GM23338 (cell line): ENCODE measurements around the gene SSU72. TPM values are rescaled to one million over a fixed set of nuclear protein-coding genes. Genes with fewer than 3 reads are reported as not detected.

Source experiments
- ATAC-seq: fragments of 200-7000 bp; cut with Tn5 transposase; 3 replicates; pipeline ENCODE4 v1.9.1; 2020
- DNase-seq: peaks from one replicate; pipeline ENCODE4 v3.0.0-alpha.2; 2015; ENCODE audit warnings: low spot score
- H2AFZ ChIP-seq: fragments of 200-600 bp; sonication (generic); 2 replicates; pipeline ENCODE4 v1.8.0; 2016; ENCODE audit warnings: antibody characterized with exemption, mild to moderate bottlenecking, moderate library complexity
- H3F3A ChIP-seq: fragments of 200-600 bp; sonication (generic); replicated peaks from 2 replicates; pipeline ENCODE4 v1.8.0; 2017; ENCODE audit warnings: antibody characterized with exemption, mixed run types, low read depth
- H3K27ac ChIP-seq: fragments of 200-600 bp; sonication (generic); 2 replicates; pipeline ENCODE4 v1.6.1; 2016; ENCODE audit warnings: low read depth
- H3K27me3 ChIP-seq: fragments of 200-600 bp; sonication (generic); 2 replicates; pipeline ENCODE4 v1.8.0; 2016; ENCODE audit warnings: mild to moderate bottlenecking, mixed run types, moderate library complexity; ENCODE audit not compliant: insufficient read depth
- H3K36me3 ChIP-seq: fragments of 200-600 bp; sonication (generic); 2 replicates; pipeline ENCODE4 v1.8.0; 2016; ENCODE audit warnings: mild to moderate bottlenecking; ENCODE audit not compliant: insufficient read depth
- H3K4me1 ChIP-seq: fragments of 200-600 bp; sonication (generic); 2 replicates; pipeline ENCODE4 v1.8.0; 2016; ENCODE audit warnings: mild to moderate bottlenecking, moderate library complexity; ENCODE audit not compliant: insufficient read depth
- H3K4me2 ChIP-seq: fragments of 200-600 bp; sonication (generic); 2 replicates; pipeline ENCODE4 v1.7.1; 2017; ENCODE audit warnings: mixed run types
- H3K4me3 ChIP-seq: fragments of 200-600 bp; sonication (generic); 2 replicates; pipeline ENCODE4 v1.6.1; 2016; ENCODE audit warnings: mixed run types
- H3K79me2 ChIP-seq: fragments of 200-600 bp; sonication (generic); replicated peaks from 2 replicates; pipeline ENCODE4 v1.8.0; 2017; ENCODE audit warnings: mild to moderate bottlenecking; ENCODE audit not compliant: insufficient read depth
- H3K9me2 ChIP-seq: fragments of 200-600 bp; sonication (generic); 2 replicates; pipeline ENCODE4 v1.8.0; 2017; ENCODE audit not compliant: insufficient read depth
- H4K20me1 ChIP-seq: fragments of 200-600 bp; sonication (generic); replicated peaks from 2 replicates; pipeline ENCODE4 v1.8.0; 2017; ENCODE audit warnings: mild to moderate bottlenecking; ENCODE audit not compliant: insufficient read depth
- H3K27ac Mint-ChIP-seq: 2 replicates; pipeline ENCODE4 v1.8.0; 2020; ENCODE audit warnings: inconsistent platforms, mild to moderate bottlenecking, moderate library complexity, mixed read lengths
- H3K27me3 Mint-ChIP-seq: 3 replicates; pipeline ENCODE4 v1.8.0; 2022; ENCODE audit warnings: low read depth, mild to moderate bottlenecking, moderate library complexity, mixed read lengths, inconsistent platforms; ENCODE audit not compliant: insufficient read depth, poor library complexity
- H3K36me3 Mint-ChIP-seq: 3 replicates; pipeline ENCODE4 v1.8.0; 2021; ENCODE audit warnings: low read depth, mild to moderate bottlenecking, inconsistent platforms, moderate library complexity, mixed read lengths
- H3K4me1 Mint-ChIP-seq: 3 replicates; pipeline ENCODE4 v1.8.0; 2020; ENCODE audit warnings: mild to moderate bottlenecking, inconsistent platforms, mixed read lengths
- H3K4me3 Mint-ChIP-seq: 3 replicates; pipeline ENCODE4 v1.8.0; 2021; ENCODE audit warnings: moderate library complexity, mild to moderate bottlenecking, inconsistent platforms, mixed read lengths
- H3K9me3 Mint-ChIP-seq: 3 replicates; pipeline ENCODE4 v1.8.0; 2020; ENCODE audit warnings: moderate library complexity, mild to moderate bottlenecking, inconsistent platforms, mixed read lengths
- CTCF ChIP-seq, 2 experiments: fragments of 200-600 bp in 1 of 2; sonication (generic) in 1 of 2; conservative IDR thresholded peaks; 2 replicates each; pipeline versions ENCODE4 v1.5.1 to v1.6.1; 2016 to 2017; ENCODE audit warnings: antibody characterized with exemption in 2 of 2, low read depth in 2 of 2, mild to moderate bottlenecking in 2 of 2, moderate library complexity in 1 of 2
- EZH2phosphoT487 ChIP-seq: fragments of 200-600 bp; sonication (generic); IDR thresholded peaks from one replicate; pipeline ENCODE4 v1.8.1; 2018; ENCODE audit warnings: antibody characterized with exemption; ENCODE audit not compliant: unreplicated experiment
- JUNB ChIP-seq: IDR thresholded peaks from one replicate; pipeline ENCODE4 v1.6.1; 2016; ENCODE audit warnings: antibody characterized with exemption; ENCODE audit not compliant: unreplicated experiment
- POLR2AphosphoS5 ChIP-seq: IDR thresholded peaks from 2 replicates; pipeline ENCODE4 v1.6.1; 2016; ENCODE audit warnings: antibody characterized with exemption, low read depth
- REST ChIP-seq: IDR thresholded peaks from one replicate; pipeline ENCODE4 v1.6.1; 2018; ENCODE audit warnings: antibody characterized with exemption; ENCODE audit not compliant: unreplicated experiment
- STAT1 ChIP-seq: IDR thresholded peaks from one replicate; pipeline ENCODE4 v1.6.1; 2016; ENCODE audit warnings: antibody characterized with exemption; ENCODE audit not compliant: unreplicated experiment
- ZNF114 ChIP-seq: fragments of 250-450 bp; sonication (Bioruptor Pico); IDR thresholded peaks from 2 replicates; pipeline ENCODE4 v1.5.0; 2020; ENCODE audit warnings: mild to moderate bottlenecking, moderate library complexity
- ZNF462 ChIP-seq: fragments of 250-450 bp; sonication (Bioruptor Pico); IDR thresholded peaks from 2 replicates; pipeline ENCODE4 v1.5.0; 2020; ENCODE audit warnings: mild to moderate bottlenecking, moderate library complexity
- polyA plus RNA-seq: library from polyadenylated mRNA; unstranded; fragments of >200 nt; fragmentation: Nextera tagmentation; extraction: Ambion mirVana; gene quantifications from 2 replicates; pipeline ENCODE4 v1.2.1, GENCODE V29; 2016
- total RNA-seq: library from RNA; depleted of rRNA; stranded (reverse); fragments of >200 nt; shearing (Covaris generic); gene quantifications from 2 replicates; pipeline ENCODE4 v1.2.3, GENCODE V29; 2014

The SSU72 gene
- total and polyA plus RNA-seq, 2 experiments from 2014 or later, result 148 to 248 TPM

GRCh38 chr1:1604374-1605033 lies 29.8 kb upstream of the SSU72 start (continued):
- TF ChIP-seq ZNF462 (CRISPR knock-in tag), result no peak

- no peak overlapping the region for H3K27ac ChIP-seq
- H3K9me2 ChIP-seq, result no peaks in the 10 kb centered on the region
- Mint-ChIP-seq H3K9me3 (no peaks in the 10 kb centered on the region), H3K4me3 (no peak overlapping the region), H3K27ac (no peak overlapping the region), H3K27me3 (peaks cover 36% of the 10 kb centered on the region), H3K4me1 (peaks cover 3% of the 10 kb centered on the region; the same call in 2 of the 3 replicates), H3K36me3 (no peaks in the 10 kb centered on the region)
- no peaks in the 10 kb centered on the region; the same call in 1 of the 2 replicates for H3K4me1 ChIP-seq
- H3K4me2 ChIP-seq, result no peak overlapping the region
- no peak for DNase-seq
- H3K27me3 ChIP-seq, result peaks cover 23% of the 10 kb centered on the region
- H3K4me3 ChIP-seq, result no peak overlapping the region
- no peak for ATAC-seq
- H4K20me1 ChIP-seq, result no peaks in the 10 kb centered on the region
- H3K79me2 ChIP-seq, result no peaks in the 10 kb centered on the region
- H3K36me3 ChIP-seq, result no peaks in the 10 kb centered on the region
- H2AFZ ChIP-seq, result no peak overlapping the region
- H3F3A ChIP-seq, result peaks cover 2% of the 10 kb centered on the region; the same call in 1 of the 2 replicates
- TF ChIP-seq ZNF114 (CRISPR knock-in tag), result no peak
- TF ChIP-seq POLR2AphosphoS5, result no peak
- TF ChIP-seq EZH2phosphoT487, result no peak
- no peak for TF ChIP-seq JUNB
- TF ChIP-seq CTCF (conservative IDR thresholded peaks at IDR 0.05; ENCODE audit: low read depth in 2 of 2), result no peak
- TF ChIP-seq REST, result no peak
- TF ChIP-seq STAT1, result no peak
Observed at GRCh38 chr1:1603671-1604373, 29.2 kb upstream of the SSU72 start.
